ENCODE measurements around the gene RTN4R. TPM values are rescaled to one million over a fixed set of nuclear protein-coding genes. Genes with fewer than 3 reads are reported as not detected.

The RTN4R gene
- polyA plus RNA-seq, 1 of the 3 experiments (the other 2 are of a cell fraction): 0.23 TPM

- TF ChIP-seq, protein P1, sequence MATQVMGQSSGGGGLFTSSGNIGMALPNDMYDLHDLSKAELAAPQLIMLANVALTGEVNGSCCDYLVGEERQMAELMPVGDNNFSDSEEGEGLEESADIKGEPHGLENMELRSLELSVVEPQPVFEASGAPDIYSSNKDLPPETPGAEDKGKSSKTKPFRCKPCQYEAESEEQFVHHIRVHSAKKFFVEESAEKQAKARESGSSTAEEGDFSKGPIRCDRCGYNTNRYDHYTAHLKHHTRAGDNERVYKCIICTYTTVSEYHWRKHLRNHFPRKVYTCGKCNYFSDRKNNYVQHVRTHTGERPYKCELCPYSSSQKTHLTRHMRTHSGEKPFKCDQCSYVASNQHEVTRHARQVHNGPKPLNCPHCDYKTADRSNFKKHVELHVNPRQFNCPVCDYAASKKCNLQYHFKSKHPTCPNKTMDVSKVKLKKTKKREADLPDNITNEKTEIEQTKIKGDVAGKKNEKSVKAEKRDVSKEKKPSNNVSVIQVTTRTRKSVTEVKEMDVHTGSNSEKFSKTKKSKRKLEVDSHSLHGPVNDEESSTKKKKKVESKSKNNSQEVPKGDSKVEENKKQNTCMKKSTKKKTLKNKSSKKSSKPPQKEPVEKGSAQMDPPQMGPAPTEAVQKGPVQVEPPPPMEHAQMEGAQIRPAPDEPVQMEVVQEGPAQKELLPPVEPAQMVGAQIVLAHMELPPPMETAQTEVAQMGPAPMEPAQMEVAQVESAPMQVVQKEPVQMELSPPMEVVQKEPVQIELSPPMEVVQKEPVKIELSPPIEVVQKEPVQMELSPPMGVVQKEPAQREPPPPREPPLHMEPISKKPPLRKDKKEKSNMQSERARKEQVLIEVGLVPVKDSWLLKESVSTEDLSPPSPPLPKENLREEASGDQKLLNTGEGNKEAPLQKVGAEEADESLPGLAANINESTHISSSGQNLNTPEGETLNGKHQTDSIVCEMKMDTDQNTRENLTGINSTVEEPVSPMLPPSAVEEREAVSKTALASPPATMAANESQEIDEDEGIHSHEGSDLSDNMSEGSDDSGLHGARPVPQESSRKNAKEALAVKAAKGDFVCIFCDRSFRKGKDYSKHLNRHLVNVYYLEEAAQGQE (IDR thresholded peaks at IDR 0.05; ENCODE audit: low read depth, low read length): no peak
- TF ChIP-seq FOXM1 (IDR thresholded peaks at IDR 0.05; ENCODE audit: low read depth) (no peak), TCF12 (IDR thresholded peaks at IDR 0.05) (no peak), MXI1 (IDR thresholded peaks at IDR 0.05; ENCODE audit: low read depth, low read length) (no peak), CTCF (IDR thresholded peaks at IDR 0.05) (no peak), EZH2phosphoT487 (IDR thresholded peaks at IDR 0.05; ENCODE audit: borderline replicate concordance, low read depth) (no peak), POLR2AphosphoS5 (IDR thresholded peaks at IDR 0.05; ENCODE audit: low read depth, low read length) (no peak), SIN3A (IDR thresholded peaks at IDR 0.05; ENCODE audit: borderline replicate concordance, low read depth, low read length) (no peak), NFIC (IDR thresholded peaks at IDR 0.05; ENCODE audit: borderline replicate concordance) (no peak)
Measured at GRCh38 chr22:20251981-20252380, 16.1 kb downstream of the RTN4R start.

GRCh38 chr22:20251491-20251890 lies 16.6 kb downstream of the RTN4R start:
- H3K27ac ChIP-seq (ENCODE audit: low read depth in 2 of 2, low read length in 1 of 2): no peak overlapping the region
- H3F3A ChIP-seq (replicated peaks; ENCODE audit: insufficient read depth): no peaks in the 10 kb centered on the region
- H3K27me3 ChIP-seq (ENCODE audit: insufficient read depth): no peaks in the 10 kb centered on the region
- TF ChIP-seq RXRA (IDR thresholded peaks at IDR 0.05; ENCODE audit: borderline replicate concordance, low read depth): no peak
- TF ChIP-seq TCF12 (IDR thresholded peaks at IDR 0.05): no peak
- TF ChIP-seq MAX (IDR thresholded peaks at IDR 0.05; ENCODE audit: low read depth): no peak
- TF ChIP-seq TAF1 (IDR thresholded peaks at IDR 0.05; ENCODE audit: borderline replicate concordance, low read depth, low read length): no peak
- TF ChIP-seq EZH2phosphoT487 (IDR thresholded peaks at IDR 0.05; ENCODE audit: borderline replicate concordance, low read depth): no peak
- no peaks in the 10 kb centered on the region for H3K79me2 ChIP-seq (ENCODE audit: insufficient read depth)
- H3K4me3 ChIP-seq (ENCODE audit: low read depth in 2 of 2, low read length in 1 of 2): no peak overlapping the region
- POLR2A ChIA-PET: no interaction called here
- no peak for DNase-seq
- no peaks in the 10 kb centered on the region for H3K9me2 ChIP-seq
- peaks cover 0 to 57% of the 10 kb centered on the region in 2 experiments; a peak in 1 of 4 replicates for H3K4me1 ChIP-seq (ENCODE audit: control insufficient read depth in 1 of 2, insufficient read depth in 2 of 2, low read depth in 1 of 2, low read length in 1 of 2)
- H3K36me3 ChIP-seq (replicated peaks in 1 of 2; ENCODE audit: control insufficient read depth in 1 of 2, insufficient read depth in 2 of 2, low read length in 1 of 2): no peaks in the 10 kb centered on the region
- H4K20me1 ChIP-seq (ENCODE audit: insufficient read depth): no peaks in the 10 kb centered on the region
- no peak overlapping the region for H3K9ac ChIP-seq
- no peaks in the 10 kb centered on the region for H3K9me3 ChIP-seq
- CTCF ChIA-PET: interaction anchor here (2.5 kb wide), 1 partner anchor 95 kb away, joined by 11 read pairs; no protein-coding TSS in a partner anchor
- no peak overlapping the region for H3K4me2 ChIP-seq
- no peak overlapping the region for H2AFZ ChIP-seq (ENCODE audit: low read depth)

More at GRCh38 chr22:20251981-20252380, 16.1 kb downstream of the RTN4R start:
- H3K9me3 ChIP-seq: no peaks in the 10 kb centered on the region
- no peaks in the 10 kb centered on the region for H3K9me2 ChIP-seq
- no peaks in the 10 kb centered on the region for H3F3A ChIP-seq (replicated peaks; ENCODE audit: insufficient read depth)
- peaks cover 0 to 56% of the 10 kb centered on the region in 2 experiments; a peak in 1 of 4 replicates for H3K4me1 ChIP-seq (ENCODE audit: control insufficient read depth in 1 of 2, insufficient read depth in 2 of 2, low read depth in 1 of 2, low read length in 1 of 2)
- ChIA-PET POLR2A (no interaction called here), CTCF (no interaction called here)
- H3K9ac ChIP-seq: no peak overlapping the region
- H3K79me2 ChIP-seq (ENCODE audit: insufficient read depth): no peaks in the 10 kb centered on the region
- no peaks in the 10 kb centered on the region for H3K36me3 ChIP-seq (replicated peaks in 1 of 2; ENCODE audit: control insufficient read depth in 1 of 2, insufficient read depth in 2 of 2, low read length in 1 of 2)
- no peak for DNase-seq
- no peak overlapping the region for H3K4me2 ChIP-seq
- H3K27ac ChIP-seq (ENCODE audit: low read depth in 2 of 2, low read length in 1 of 2): no peak overlapping the region
- H3K4me3 ChIP-seq (ENCODE audit: low read depth in 2 of 2, low read length in 1 of 2): no peak overlapping the region
- WGBS (ENCODE audit: low lambda C conversion rate): 75% methylated on average over 5 of the region's 5 CpGs
- no peak overlapping the region for H2AFZ ChIP-seq (ENCODE audit: low read depth)
- H4K20me1 ChIP-seq (ENCODE audit: insufficient read depth): no peaks in the 10 kb centered on the region
- H3K27me3 ChIP-seq (ENCODE audit: insufficient read depth): no peaks in the 10 kb centered on the region
